NB4 (cell line): ENCODE data around the gene PNMT.
"Not testable (repeated sequence)": the region's sequence is repeated elsewhere in the genome, so short reads cannot be mapped to it uniquely, and the experiment has no call there.

Experiments
- DNase-seq: peaks from one replicate; pipeline ENCODE4 v3.0.0; 2010; ENCODE audit warnings: low read depth
- H3K4me3 ChIP-seq: one replicate; pipeline ENCODE4 v1.5.1; 2011; ENCODE audit warnings: mild to moderate bottlenecking, low read depth, low read length, moderate library complexity
- MYC ChIP-seq: IDR thresholded peaks from 2 replicates; pipeline ENCODE4 v1.6.1; 2011; ENCODE audit warnings: low read depth, low read length
- POLR2A ChIP-seq: IDR thresholded peaks from 2 replicates; pipeline ENCODE4 v1.6.1; 2011; ENCODE audit warnings: mild to moderate bottlenecking; ENCODE audit not compliant: insufficient read length; ENCODE audit errors: extremely low read depth
- TF ChIP-seq, protein P1 (sequence below): IDR thresholded peaks from one replicate; pipeline ENCODE4 v1.5.1; 2012; ENCODE audit warnings: low read depth, low read length
- TF ChIP-seq, protein P2 (sequence below): IDR thresholded peaks from 2 replicates; pipeline ENCODE4 v1.6.1; 2011; ENCODE audit warnings: low read depth, low read length

Gene PNMT

DNA sequence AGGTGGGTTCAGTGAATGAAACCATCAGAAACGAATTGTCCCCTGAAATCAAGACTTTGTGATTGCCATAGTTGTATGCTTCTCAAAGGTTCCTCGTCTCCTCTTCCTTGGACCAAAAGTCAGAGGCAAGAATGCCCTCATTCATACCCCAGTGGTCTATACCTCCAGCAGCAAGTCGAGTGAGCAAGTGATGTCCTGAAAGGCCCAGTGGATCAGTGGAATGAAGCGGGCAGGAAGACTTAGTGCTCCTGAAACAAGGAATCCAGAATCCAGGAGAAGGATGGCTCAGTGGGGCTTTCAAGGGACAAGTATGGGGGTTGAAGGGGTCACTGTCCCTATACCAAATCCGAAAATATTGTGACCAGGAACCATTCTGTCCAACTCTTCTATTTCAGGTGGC, 26.3 kb downstream of the PNMT start:
- TF ChIP-seq MYC (no peak), POLR2A (no peak)
- TF ChIP-seq, protein P1, sequence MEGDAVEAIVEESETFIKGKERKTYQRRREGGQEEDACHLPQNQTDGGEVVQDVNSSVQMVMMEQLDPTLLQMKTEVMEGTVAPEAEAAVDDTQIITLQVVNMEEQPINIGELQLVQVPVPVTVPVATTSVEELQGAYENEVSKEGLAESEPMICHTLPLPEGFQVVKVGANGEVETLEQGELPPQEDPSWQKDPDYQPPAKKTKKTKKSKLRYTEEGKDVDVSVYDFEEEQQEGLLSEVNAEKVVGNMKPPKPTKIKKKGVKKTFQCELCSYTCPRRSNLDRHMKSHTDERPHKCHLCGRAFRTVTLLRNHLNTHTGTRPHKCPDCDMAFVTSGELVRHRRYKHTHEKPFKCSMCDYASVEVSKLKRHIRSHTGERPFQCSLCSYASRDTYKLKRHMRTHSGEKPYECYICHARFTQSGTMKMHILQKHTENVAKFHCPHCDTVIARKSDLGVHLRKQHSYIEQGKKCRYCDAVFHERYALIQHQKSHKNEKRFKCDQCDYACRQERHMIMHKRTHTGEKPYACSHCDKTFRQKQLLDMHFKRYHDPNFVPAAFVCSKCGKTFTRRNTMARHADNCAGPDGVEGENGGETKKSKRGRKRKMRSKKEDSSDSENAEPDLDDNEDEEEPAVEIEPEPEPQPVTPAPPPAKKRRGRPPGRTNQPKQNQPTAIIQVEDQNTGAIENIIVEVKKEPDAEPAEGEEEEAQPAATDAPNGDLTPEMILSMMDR, result no peak
- TF ChIP-seq, protein P2, sequence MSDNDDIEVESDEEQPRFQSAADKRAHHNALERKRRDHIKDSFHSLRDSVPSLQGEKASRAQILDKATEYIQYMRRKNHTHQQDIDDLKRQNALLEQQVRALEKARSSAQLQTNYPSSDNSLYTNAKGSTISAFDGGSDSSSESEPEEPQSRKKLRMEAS, result no peak
- DNase-seq, result no peak
- no peak overlapping the region for H3K4me3 ChIP-seq

DNA sequence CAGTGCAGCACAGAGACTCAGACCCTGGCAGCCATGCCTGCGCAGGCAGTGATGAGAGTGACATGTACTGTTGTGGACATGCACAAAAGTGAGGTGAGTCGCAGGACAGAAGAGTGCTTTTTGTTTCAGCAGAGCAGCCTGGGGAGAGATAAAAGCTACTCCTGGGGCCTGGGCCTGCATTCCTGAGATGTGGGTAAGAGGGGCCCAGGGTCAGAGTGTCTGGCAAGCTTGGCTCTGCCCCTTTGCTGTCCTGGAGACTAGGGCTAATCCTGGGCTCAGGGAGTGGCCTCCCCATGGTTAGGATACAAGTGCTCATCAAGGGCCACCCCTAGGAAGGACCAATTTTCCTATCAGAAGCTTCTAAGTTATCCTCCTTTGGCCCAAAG, 26.8 kb downstream of the PNMT start:
- TF ChIP-seq, protein P1, result no peak
- DNase-seq, result no peak
- H3K4me3 ChIP-seq, result no peak overlapping the region

DNA sequence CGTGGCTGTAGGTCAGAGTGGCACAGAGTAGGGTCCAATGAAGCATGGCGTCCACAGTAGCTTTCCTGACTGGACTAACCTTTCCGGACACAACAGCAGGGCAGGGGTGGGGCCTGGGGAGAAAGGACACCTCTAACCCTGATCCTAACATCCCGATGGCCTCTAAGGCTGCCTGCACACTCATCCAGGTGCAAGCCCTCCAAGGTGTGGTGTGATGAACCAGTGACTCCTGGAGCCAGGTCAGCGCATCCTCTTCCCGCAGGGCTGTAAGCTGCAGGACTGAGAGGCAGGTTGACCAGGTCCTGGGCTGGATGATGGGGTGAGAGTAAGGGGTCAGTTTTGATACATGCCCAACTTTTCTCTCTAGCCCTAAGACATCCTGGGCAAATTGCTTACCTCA, 28.5 kb downstream of the PNMT start:
- TF ChIP-seq, protein P2, result no peak
- TF ChIP-seq MYC, result no peak
- TF ChIP-seq, protein P1, result no peak
- TF ChIP-seq POLR2A, result no peak
- no peak overlapping the region for H3K4me3 ChIP-seq

DNA sequence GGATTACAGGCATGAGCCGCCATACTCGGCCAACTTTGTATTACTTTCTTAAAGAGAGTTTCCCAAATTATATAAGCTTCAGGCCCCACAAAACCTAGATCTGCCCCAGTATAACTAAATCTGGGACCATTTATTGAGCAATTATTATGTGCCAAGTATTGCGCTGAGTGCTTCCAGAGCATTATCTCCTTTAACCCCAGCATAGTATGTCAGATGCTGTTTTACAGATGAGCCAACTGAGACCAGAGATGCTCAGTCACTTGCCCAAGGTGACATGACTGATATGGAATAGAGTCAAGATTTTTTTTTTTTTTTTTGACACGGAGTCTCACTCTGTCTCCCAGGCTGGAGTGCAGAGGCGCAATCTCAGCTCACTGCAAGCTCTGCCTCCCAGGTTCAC, 29.7 kb downstream of the PNMT start:
- TF ChIP-seq MYC (no peak), POLR2A (no peak)
- TF ChIP-seq, protein P1, result no peak
- TF ChIP-seq, protein P2, result no peak
- H3K4me3 ChIP-seq, result no peak overlapping the region
- no peak for DNase-seq

More for the DNA sequence above, 28.5 kb downstream of the PNMT start:
- no peak for DNase-seq

DNA sequence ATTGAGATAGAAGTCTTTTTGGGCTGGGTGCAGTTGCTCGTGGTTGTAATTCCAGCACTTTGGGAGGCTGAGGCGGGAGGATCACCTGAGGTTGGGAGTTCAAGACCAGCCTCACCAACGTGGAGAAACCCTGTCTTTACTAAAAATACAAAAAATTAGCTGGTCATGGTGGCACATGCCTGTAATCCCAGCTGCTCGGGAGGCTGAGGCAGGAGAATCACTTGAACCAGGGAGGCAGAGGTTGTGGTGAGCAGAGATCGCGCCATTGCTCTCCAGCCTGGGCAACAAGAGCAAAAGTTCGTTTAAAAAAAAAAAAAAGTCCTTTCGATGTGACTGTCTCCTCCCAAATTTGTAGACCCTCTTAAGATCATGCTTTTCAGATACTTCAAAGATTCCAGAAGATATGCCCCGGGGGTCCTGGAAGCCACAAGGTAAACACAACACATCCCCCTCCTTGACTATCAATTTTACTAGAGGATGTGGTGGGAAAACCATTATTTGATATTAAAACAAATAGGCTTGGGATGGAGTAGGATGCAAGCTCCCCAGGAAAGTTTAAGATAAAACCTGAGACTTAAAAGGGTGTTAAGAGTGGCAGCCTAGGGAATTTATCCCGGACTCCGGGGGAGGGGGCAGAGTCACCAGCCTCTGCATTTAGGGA, 31.0 kb downstream of the PNMT start:
- not testable (repeated sequence) for H3K4me3 ChIP-seq

DNA sequence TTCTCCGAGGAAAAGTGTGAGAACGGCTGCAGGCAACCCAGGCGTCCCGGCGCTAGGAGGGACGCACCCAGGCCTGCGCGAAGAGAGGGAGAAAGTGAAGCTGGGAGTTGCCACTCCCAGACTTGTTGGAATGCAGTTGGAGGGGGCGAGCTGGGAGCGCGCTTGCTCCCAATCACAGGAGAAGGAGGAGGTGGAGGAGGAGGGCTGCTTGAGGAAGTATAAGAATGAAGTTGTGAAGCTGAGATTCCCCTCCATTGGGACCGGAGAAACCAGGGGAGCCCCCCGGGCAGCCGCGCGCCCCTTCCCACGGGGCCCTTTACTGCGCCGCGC, 31.5 kb downstream of the PNMT start, which contains the start of gene ERBB2:
Gene ERBB2 (plus strand): TSS at position 247 of the 330 bp plus-strand sequence. CDS start 175 bp downstream, outside the sequence.
- no peak for DNase-seq
- no peak for TF ChIP-seq MYC
- H3K4me3 ChIP-seq, result no peak within 1 kb of the TSS

More for the DNA sequence above, 31.0 kb downstream of the PNMT start:
- DNase-seq, result not testable (repeated sequence)

DNA sequence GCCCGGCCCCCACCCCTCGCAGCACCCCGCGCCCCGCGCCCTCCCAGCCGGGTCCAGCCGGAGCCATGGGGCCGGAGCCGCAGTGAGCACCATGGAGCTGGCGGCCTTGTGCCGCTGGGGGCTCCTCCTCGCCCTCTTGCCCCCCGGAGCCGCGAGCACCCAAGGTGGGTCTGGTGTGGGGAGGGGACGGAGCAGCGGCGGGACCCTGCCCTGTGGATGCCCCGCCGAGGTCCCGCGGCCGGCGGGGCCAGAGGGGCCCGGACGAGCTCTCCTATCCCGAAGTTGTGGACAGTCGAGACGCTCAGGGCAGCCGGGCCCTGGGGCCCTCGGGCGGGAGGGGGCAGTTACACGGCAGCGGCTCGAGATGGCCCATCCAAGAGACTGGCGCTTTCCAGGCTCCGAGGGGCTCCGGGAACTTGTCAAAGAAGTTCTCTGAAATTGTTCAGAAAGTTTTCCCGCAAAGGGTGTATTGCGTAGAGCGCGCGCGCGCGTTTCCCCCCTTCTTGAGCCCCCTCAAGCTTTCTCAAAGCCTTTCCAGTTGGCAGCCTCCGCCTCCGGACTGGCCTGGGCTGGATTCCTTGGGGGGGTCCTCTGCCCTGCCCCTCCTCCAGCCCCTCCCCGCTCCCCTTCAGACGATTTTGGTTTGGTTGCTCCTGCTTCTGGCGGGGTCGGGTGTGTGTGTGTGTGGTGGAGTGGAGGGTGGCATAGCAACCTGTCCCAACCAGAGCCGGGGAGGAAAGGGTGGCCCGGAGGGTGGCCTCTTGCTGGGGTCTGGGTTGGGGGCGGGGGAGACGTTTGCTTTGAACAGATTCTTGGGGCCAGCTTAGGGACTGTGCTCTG, 32.1 kb downstream of the PNMT start:
- H3K4me3 ChIP-seq, result no peak overlapping the region
- TF ChIP-seq, protein P1, result no peak
- DNase-seq, result no peak
